HL-60 (cell line): ENCODE results near the gene CD247.

Experiments used
- DNase-seq, 2 experiments: peaks; one replicate each; pipeline ENCODE4 v3.0.0-alpha.2; 2010 to 2020; ENCODE audit warnings: low read depth in 1 of 2, low spot score in 1 of 2
- H3K27ac ChIP-seq: fragments of 250-450 bp; sonication (Bioruptor Pico); replicated peaks from 2 replicates; pipeline ENCODE4 v1.5.1; 2020; ENCODE audit warnings: mild to moderate bottlenecking, moderate library complexity
- H3K27me3 ChIP-seq: fragments of 250-450 bp; sonication (Bioruptor Pico); 2 replicates; pipeline ENCODE4 v1.5.1; 2021; ENCODE audit warnings: mild to moderate bottlenecking, moderate library complexity; ENCODE audit not compliant: insufficient read depth, poor library complexity, severe bottlenecking
- H3K4me3 ChIP-seq: replicated peaks from 2 replicates; pipeline ENCODE4 v1.5.1; 2011; ENCODE audit warnings: mild to moderate bottlenecking, control low read depth, low read length; ENCODE audit not compliant: insufficient read depth
- CTCF ChIP-seq: IDR thresholded peaks from one replicate; pipeline ENCODE4 v1.5.1; 2011; ENCODE audit warnings: low read length, control low read depth, inconsistent platforms; ENCODE audit not compliant: insufficient read depth
- GABPA ChIP-seq: IDR thresholded peaks from 2 replicates; pipeline ENCODE4 v1.6.1; 2012; ENCODE audit warnings: low read depth
- POLR2AphosphoS5 ChIP-seq: IDR thresholded peaks from 2 replicates; pipeline ENCODE4 v1.6.1; 2012; ENCODE audit warnings: low read depth
- REST ChIP-seq: IDR thresholded peaks from 2 replicates; pipeline ENCODE4 v1.6.1; 2012; ENCODE audit warnings: low read depth; ENCODE audit not compliant: insufficient replicate concordance
- SPI1 ChIP-seq: IDR thresholded peaks from 2 replicates; pipeline ENCODE4 v1.6.1; 2012; ENCODE audit warnings: low read depth, mild to moderate bottlenecking, borderline replicate concordance

CD247 gene

GRCh38 chr1:167467752-167468151, 50.6 kb downstream of the CD247 start:
- no peak for DNase-seq
- Histone ChIP-seq H3K4me3 (no peak overlapping the region), H3K27ac (no peak overlapping the region), H3K27me3 (peaks cover 3% of the 10 kb centered on the region)
- TF ChIP-seq GABPA (no peak), CTCF (no peak), SPI1 (no peak), REST (no peak), POLR2AphosphoS5 (no peak)

GRCh38 chr1:167467126-167467710, 51.1 kb downstream of the CD247 start:
- Histone ChIP-seq H3K4me3 (no peak overlapping the region), H3K27me3 (peaks cover 3% of the 10 kb centered on the region), H3K27ac (no peak overlapping the region)
- DNase-seq, result no peak
- TF ChIP-seq SPI1, result no peak
- TF ChIP-seq POLR2AphosphoS5, result no peak
- TF ChIP-seq REST, result no peak
- TF ChIP-seq GABPA, result no peak
- no peak for TF ChIP-seq CTCF

- peaks cover 3% of the 10 kb centered on the region for H3K27me3 ChIP-seq
- TF ChIP-seq REST (no peak), GABPA (no peak), CTCF (no peak), SPI1 (no peak), POLR2AphosphoS5 (no peak)
- H3K27ac ChIP-seq, result no peak overlapping the region
- DNase-seq, result no peak
- H3K4me3 ChIP-seq, result no peak overlapping the region
Observed at GRCh38 chr1:167465743-167466142, 52.6 kb downstream of the CD247 start.
